Gastroesophageal sphincter (tissue), 3 donors: ENCODE results near the gene IRF1.
A peak's percentile ranks its signal among the peaks of the same experiment; 100 is the strongest.

Experiments used
- CTCF ChIP-seq, 4 experiments: fragments of 200-600 bp in 2 of 4; fragments of 450-650 bp in 2 of 4; sonication (generic) in 1 of 4; IDR thresholded peaks; one replicate each; pipeline ENCODE4 v1.5.1; 2017 to 2019; ENCODE audit warnings: antibody characterized with exemption in 4 of 4, mild to moderate bottlenecking in 2 of 4, moderate library complexity in 2 of 4
- EP300 ChIP-seq: sonication (generic); formaldehyde crosslinking; IDR thresholded peaks from one replicate; pipeline ENCODE4 v1.6.1; 2017; ENCODE audit warnings: antibody characterized with exemption, mild to moderate bottlenecking
- POLR2A ChIP-seq, 2 donors: fragments of 450-650 bp; IDR thresholded peaks; one replicate each; pipeline ENCODE4 v1.6.1; 2017; ENCODE audit warnings: antibody characterized with exemption in 2 of 2, mild to moderate bottlenecking in 2 of 2, moderate library complexity in 1 of 2
- POLR2AphosphoS5 ChIP-seq: sonication (generic); formaldehyde crosslinking; IDR thresholded peaks from one replicate; pipeline ENCODE4 v1.6.1; 2017; ENCODE audit warnings: antibody characterized with exemption

DNA sequence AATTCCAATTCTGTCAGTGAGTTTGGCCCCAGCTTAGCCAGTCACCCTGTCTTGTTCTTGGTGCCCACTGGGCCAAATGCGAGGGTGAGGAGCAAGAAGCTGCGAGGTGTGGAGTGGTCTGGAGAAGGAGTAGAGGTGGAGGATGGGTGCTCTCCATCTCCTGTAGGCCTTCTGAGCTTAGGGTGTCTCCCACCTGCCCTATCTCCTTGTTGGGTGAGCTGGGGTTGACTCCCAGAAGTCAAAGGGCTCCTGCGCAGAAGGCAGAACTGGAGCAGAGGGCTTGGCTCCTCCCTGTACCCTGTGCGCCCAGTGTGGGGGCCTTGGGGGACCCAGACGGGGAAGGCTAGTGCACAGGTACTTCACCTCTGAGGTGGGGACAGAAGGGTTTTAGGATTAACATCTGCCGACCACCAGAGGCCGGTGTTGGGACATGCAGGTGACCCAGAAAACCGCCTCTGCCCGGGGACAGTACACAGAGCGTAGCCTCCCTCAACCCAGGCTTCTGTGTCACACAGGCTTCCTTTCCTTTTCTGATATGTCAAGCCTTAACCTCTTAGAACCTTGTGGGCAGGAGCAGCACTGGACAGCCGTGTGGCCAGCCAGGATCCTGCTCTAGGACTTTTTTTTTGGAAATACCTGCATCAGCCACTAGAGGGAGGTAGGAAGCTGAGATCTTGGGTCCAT lies 35.9 kb upstream of the IRF1 start:
- TF ChIP-seq CTCF (IDR thresholded peaks at IDR 0.05) (peak; percentile 66 to 84 (median 78)), EP300 (no peak), POLR2A (IDR thresholded peaks at IDR 0.05) (no peak), POLR2AphosphoS5 (no peak)
